ENCODE data around the gene OR6C2.

GRCh38 chr12:55443776-55444175 lies at the start of gene OR6C2:
- no peak for TF ChIP-seq POLR2A (IDR thresholded peaks at IDR 0.05)
- TF ChIP-seq CTCF (IDR thresholded peaks at IDR 0.05), result no peak
